GM21529 (cell line): ENCODE data around the gene EMP2.
A peak's percentile ranks its signal among the peaks of the same experiment; 100 is the strongest.
"Not testable (repeated sequence)": the region's sequence is repeated elsewhere in the genome, so short reads cannot be mapped to it uniquely, and the experiment has no call there.

Experiments
- ATAC-seq: cut with Tn5 transposase; IDR thresholded peaks from one replicate; pipeline ENCODE4 v1.9.1; 2021; ENCODE audit not compliant: unreplicated experiment

The EMP2 gene

GRCh38 chr16:10552998-10553491 is 27.4 kb downstream of the EMP2 start:
- peak; percentile 94 for ATAC-seq

DNA sequence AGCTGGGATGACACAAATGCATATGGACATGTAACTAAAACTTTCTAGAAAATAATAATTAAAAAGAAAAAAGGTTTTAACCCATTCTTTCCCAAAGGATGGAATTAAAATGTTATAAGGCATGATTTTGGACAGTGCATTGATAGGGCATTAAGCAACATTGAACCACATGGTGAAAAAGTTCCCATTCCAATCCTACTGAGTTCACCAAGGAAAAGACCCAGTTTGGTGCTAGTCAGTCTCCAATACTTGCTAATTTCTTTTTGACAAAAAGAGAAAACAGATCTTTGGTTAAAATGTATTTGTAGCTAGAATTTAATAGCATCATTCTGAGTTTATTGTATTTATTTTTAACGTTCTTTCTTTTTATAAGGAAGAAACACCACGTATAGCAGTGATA is 28.1 kb downstream of the EMP2 start:
- no peak for ATAC-seq

GRCh38 chr16:10551881-10552280 is 28.5 kb downstream of the EMP2 start:
- ATAC-seq = no peak

DNA sequence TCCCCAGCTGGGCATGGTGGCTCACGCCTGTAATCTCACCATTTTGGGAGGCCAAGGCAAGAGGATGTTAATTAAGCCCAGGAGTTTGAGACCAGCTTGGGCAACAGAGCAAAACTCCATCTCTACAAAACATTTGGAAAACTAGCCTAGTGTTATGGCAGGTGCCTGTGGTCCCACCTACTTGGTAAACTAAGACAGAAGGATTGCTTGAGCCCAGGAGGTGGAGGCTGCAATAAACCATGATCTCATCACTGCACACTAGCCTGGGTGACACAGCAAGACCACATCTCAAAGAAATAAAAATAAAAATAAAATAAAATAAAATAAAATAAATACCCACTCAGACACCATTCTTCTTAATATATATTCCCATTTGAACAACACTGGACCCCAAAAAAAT is 32.0 kb downstream of the EMP2 start:
- no peak for ATAC-seq

GRCh38 chr16:10547708-10548107 is 32.7 kb downstream of the EMP2 start:
- no peak for ATAC-seq

GRCh38 chr16:10543231-10543977 is 37.0 kb downstream of the EMP2 start:
- no peak for ATAC-seq

DNA sequence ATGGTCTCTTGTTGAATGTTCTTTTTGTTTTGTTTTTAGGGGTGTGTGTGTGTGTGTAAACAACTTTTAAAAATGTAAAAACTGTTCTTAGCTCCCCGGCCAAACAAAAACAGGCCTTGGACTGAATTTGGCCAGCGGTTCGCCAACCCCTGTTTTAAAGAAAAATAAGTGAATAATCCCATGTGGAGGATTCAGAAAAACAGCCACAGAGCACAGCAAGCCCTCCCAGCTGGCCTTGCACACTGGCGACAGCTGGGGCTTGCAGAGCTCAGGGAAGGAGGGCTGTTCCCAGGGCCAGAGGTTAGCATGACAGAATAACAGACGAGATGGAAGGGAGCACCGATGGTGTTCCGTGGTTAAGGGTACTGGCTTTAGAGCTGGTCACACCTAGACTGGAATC is 39.0 kb downstream of the EMP2 start:
- ATAC-seq = no peak

DNA sequence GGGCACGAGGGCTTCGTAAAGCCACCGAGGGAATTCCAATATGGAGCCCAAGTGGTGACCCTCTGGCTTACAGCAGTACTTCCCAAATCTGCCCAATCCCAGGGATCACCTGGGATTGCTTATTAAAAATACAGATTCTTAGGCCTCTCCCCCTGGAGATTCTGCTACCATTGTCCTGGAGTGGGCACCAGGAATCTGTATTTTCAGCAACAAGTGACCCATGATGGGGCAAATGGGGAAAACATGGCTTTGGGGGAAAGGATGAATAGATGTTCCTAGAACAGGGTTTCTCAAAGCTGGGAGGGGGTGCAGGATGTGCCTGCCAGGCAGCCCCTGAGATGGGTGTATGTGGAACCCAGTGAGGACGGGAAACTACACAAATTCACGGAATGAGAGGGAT is 40.6 kb downstream of the EMP2 start:
- ATAC-seq = no peak

- no peak for ATAC-seq
These were observed 41.2 kb downstream of the EMP2 start for GRCh38 chr16:10539236-10539635.

DNA sequence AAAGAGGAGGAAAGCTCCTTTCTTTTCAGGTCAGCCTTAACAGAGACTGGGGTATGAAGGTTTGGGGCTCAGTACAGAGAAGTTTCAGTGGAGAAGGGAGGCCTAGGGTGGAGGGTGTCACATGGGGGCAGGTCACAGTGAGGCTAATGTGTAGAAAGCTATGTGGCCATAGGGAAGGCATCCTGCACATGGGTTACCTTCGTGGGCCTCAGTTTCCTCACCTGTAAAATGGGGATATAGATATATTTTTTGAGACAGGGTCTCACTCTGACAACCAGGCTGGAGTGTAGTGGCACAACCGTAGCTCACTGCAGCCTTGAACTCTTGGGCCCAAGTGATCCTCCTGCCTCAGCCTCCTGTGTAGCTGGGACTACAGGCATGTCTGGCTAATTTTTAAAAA is 41.8 kb downstream of the EMP2 start:
- no peak for ATAC-seq

GRCh38 chr16:10537946-10538345 is 42.5 kb downstream of the EMP2 start:
- ATAC-seq = no peak

GRCh38 chr16:10536814-10537389 is 43.5 kb downstream of the EMP2 start:
- ATAC-seq = no peak

- ATAC-seq = not testable (repeated sequence)
These were observed 44.1 kb downstream of the EMP2 start for GRCh38 chr16:10536328-10536727.

DNA sequence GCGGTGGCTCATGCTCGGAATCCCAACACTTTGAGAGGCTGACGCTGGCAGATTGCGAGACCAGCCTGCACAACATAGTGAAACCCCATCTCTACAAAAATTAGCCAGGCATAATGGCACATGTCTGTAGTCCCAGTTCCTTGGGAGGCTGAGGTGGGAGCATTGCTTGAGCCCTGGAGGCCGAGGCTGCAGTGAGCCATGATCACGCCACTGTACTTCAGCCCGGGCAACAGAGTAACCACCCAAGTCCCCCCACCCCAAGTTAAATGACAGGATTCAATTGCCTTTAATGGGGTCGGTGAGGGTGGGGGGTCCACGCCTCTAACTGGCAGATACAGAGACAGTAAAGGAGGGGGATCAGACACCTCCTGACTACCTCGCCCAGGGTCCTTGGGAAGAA is 44.9 kb downstream of the EMP2 start:
- no peak for ATAC-seq

DNA sequence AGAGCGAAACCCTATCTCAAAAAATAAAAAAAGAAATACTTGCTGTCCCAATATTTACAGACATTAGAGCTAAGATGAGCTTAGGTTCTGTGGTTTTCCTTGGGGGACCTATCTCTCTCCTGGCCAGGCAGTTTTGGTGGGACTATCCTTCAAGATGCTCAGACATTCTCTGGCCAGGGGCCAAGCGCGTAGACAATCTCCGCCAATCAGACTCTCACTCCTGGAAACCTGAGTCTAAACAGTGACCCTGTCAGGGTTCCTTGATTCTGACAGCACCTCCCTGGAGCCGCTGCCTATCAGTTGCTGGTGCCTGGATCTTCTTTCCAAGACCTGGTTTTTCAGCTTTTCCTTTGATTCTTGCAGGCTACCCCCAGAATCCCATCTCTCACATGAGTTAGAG is 45.6 kb downstream of the EMP2 start:
- ATAC-seq = no peak

DNA sequence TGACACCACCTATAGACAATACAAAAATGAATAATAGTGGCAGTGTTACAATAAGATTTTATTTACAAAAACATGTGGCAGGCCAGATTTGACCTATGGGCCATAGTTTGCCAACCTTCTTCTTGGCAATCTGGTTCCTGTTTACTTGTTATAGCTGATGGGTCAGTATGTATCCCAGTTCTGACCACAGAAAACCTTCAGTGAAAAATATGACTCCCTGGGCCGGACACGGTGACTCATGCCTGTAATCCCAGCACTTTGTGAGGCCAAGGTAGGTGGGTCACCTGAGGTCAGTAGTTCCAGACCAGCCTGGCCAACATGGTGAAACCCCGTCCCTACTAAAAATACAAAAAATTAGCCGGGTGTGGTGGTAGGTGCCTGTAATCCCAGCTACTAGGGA is 46.8 kb downstream of the EMP2 start:
- ATAC-seq = not testable (repeated sequence)

- no peak for ATAC-seq
These were observed 48.8 kb downstream of the EMP2 start for GRCh38 chr16:10531582-10531981.

DNA sequence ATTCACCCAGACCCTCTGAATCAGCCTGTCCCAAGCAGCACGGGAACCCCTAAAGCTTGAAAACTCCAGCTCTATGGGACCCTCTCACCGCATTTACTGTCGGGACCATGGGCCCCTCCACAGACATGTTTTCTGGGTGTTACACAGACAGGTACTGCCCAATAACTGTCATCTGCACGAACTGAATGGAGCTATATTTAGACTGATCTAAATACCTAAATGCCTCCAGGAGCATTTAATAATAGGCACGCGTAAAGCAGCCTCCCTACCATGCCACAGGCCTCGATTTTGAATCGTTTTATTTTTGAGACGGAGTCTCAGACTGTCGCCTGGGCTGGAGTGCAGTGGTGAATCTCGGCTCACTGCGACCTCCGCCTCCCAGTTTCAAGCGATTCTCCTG is 49.7 kb downstream of the EMP2 start:
- no peak for ATAC-seq

DNA sequence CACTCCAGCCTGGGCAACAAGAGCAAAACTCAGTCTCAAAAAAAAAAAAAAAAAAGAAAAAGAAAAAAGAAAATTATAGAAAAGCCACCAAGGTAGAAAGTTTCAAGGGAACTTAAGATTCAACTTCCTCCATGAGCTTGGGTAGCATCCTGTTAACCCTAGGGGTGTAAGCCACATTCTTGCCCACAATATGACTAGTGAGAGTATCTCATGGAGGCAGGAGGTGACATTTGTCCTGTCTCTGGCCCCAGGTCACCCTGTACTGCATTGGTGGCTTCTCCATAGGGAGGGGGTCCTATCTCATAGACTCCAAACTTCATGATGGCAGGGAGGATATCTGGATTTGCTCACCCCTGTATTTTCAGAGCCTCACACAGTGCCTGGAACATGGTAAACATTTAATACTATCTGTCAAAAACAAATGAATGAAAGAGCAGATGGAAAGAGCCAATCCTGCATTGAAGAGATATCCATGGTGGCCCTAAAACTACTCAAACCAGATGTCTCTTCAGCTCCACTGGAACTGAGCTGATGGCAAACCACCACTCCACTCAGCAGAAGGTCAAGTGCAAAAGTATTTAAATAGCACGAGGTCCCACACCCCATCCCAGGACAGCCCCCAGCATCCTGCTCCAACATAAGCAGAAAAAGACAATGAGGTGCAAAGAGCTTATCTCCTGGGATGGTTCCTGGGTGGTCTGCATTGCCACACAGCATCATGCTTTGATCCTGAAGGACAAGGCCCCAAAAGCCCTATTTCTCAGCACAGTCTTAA is 50.3 kb downstream of the EMP2 start:
- ATAC-seq = no peak

- ATAC-seq = no peak
These were observed 51.8 kb downstream of the EMP2 start for GRCh38 chr16:10528635-10529034.

GRCh38 chr16:10526962-10527361 is 53.4 kb downstream of the EMP2 start:
- no peak for ATAC-seq

DNA sequence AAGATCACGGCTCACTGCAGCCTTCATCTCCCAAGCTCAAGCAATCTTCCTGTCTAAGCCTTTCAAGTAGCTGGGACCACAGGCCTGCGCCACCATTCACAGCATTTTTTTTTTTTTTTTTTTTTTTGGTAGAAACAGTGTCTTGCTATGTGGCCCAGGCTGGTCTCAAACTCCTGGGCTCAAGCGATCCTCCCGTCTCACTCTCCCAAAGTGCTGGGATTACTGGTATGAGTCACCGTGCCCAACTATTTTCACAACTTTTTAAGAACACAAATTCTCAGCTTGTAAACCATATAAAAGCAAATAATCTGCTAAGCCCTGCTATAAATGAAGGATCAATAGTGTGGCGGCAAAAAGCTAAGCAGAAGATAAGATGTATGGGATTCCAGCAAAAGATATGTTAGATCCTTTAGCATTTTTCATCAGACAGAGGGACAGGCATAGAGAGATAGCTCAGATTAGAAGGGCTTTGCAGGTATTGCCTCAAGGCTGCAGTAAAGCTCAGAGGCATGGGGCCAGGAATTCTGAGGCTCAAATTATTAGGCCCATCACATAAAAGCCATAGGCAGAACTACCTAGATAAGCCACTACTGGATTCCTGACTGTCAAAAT is 55.1 kb downstream of the EMP2 start:
- ATAC-seq = no peak
